ENCODE results near the gene NDUFA11. TPM values are rescaled to one million over a fixed set of nuclear protein-coding genes. Genes with fewer than 3 reads are reported as not detected.

NDUFA11 gene
- polyA plus RNA-seq, 1 of the 3 experiments (the other 2 are of a cell fraction), result 534 TPM

- ChIA-PET POLR2A (interaction anchor here (1.2 kb wide), 1 partner anchor 15 kb away, joined by 3 read pairs; no protein-coding TSS in a partner anchor), CTCF (interaction anchor here (0.8 to 1.2 kb wide), 2 partner anchors 63 to 218 kb away, joined by 3 read pairs; no protein-coding TSS in a partner anchor)
- TF ChIP-seq MAX (IDR thresholded peaks at IDR 0.05; ENCODE audit: low read depth) (no peak; the same call in 1 of the 2 replicates), SIN3A (IDR thresholded peaks at IDR 0.05; ENCODE audit: borderline replicate concordance, low read depth, low read length) (no peak), CHD2 (IDR thresholded peaks at IDR 0.05; ENCODE audit: low read length, partially characterized antibody) (no peak), EP300 (IDR thresholded peaks at IDR 0.05; ENCODE audit: borderline replicate concordance in 1 of 2, low read depth in 1 of 2, low read length in 1 of 2) (no peak), YY1 (IDR thresholded peaks at IDR 0.05; ENCODE audit: low read depth) (no peak), CTCF (IDR thresholded peaks at IDR 0.05) (no peak), GATA2 (CRISPR knock-in tag; IDR thresholded peaks at IDR 0.05) (no peak), TEAD4 (IDR thresholded peaks at IDR 0.05; ENCODE audit: borderline replicate concordance, insufficient read depth) (no peak), ELF1 (IDR thresholded peaks at IDR 0.05) (no peak), NRF1 (IDR thresholded peaks at IDR 0.05; ENCODE audit: low read depth, low read length) (no peak), SMC3 (IDR thresholded peaks at IDR 0.05; ENCODE audit: low read depth, low read length) (no peak), REST (IDR thresholded peaks at IDR 0.05; ENCODE audit: low read depth, low read length) (no peak), FOSL2 (IDR thresholded peaks at IDR 0.05; ENCODE audit: borderline replicate concordance, low read depth) (no peak)
- peak overlapping the region; percentile 81 for H3K9ac ChIP-seq
- H3K27me3 ChIP-seq (ENCODE audit: insufficient read depth), result no peaks in the 10 kb centered on the region
- 48% methylated on average over 26 of the region's 31 CpGs for WGBS (ENCODE audit: low lambda C conversion rate)
- H3K4me2 ChIP-seq, result peak overlapping the region; percentile 86
- H3F3A ChIP-seq (replicated peaks; ENCODE audit: insufficient read depth), result no peaks in the 10 kb centered on the region
- H3K9me3 ChIP-seq, result no peaks in the 10 kb centered on the region
- peak overlapping the region; percentile 71 to 75 for H3K4me3 ChIP-seq (ENCODE audit: low read depth in 2 of 2, low read length in 1 of 2)
- no peak for DNase-seq
- H4K20me1 ChIP-seq (ENCODE audit: insufficient read depth), result peaks cover 7% of the 10 kb centered on the region; the same call in 1 of the 2 replicates
- peaks cover 0 to 5% of the 10 kb centered on the region in 2 experiments; a peak in 2 of 4 replicates for H3K4me1 ChIP-seq (ENCODE audit: control insufficient read depth in 1 of 2, insufficient read depth in 2 of 2, low read depth in 1 of 2, low read length in 1 of 2)
- H3K79me2 ChIP-seq (ENCODE audit: insufficient read depth), result peaks cover 47% of the 10 kb centered on the region
- H3K9me2 ChIP-seq, result no peaks in the 10 kb centered on the region
- H2AFZ ChIP-seq (ENCODE audit: low read depth), result 0 out of 2 replicates have a peak overlapping the region, but pooled peaks have one; percentile 17
- H3K27ac ChIP-seq (ENCODE audit: low read depth in 2 of 2, low read length in 1 of 2), result peak overlapping the region; percentile 44 to 47; a peak in 2 of 4 replicates
- peaks cover 2 to 3% of the 10 kb centered on the region in 2 experiments for H3K36me3 ChIP-seq (replicated peaks in 1 of 2; ENCODE audit: control insufficient read depth in 1 of 2, insufficient read depth in 2 of 2, low read length in 1 of 2)
These were observed 1.7 kb upstream of the NDUFA11 start for GRCh38 chr19:5905114-5905778.
